Keratinocyte (primary cell): ENCODE measurements around the gene DYNLRB1.

ENCODE experiments used
- CTCF ChIP-seq, 3 experiments: IDR thresholded peaks in 1 of 3; conservative IDR thresholded peaks in 1 of 3; optimal IDR thresholded peaks in 1 of 3; 2 replicates in 2 of 3; 3 replicates in 1 of 3; pipeline versions ENCODE3 to v1.5.1; 2011; ENCODE audit warnings: low read length in 3 of 3, mild to moderate bottlenecking in 3 of 3, moderate library complexity in 2 of 3, control low read depth in 1 of 3, inconsistent platforms in 1 of 3; ENCODE audit not compliant: insufficient read depth in 2 of 3; ENCODE audit errors: extremely low read depth in 1 of 3
- EZH2 ChIP-seq: IDR thresholded peaks from one replicate; pipeline ENCODE4 v1.6.1; 2012; ENCODE audit warnings: inconsistent platforms, mild to moderate bottlenecking, low read length, moderate library complexity

DNA sequence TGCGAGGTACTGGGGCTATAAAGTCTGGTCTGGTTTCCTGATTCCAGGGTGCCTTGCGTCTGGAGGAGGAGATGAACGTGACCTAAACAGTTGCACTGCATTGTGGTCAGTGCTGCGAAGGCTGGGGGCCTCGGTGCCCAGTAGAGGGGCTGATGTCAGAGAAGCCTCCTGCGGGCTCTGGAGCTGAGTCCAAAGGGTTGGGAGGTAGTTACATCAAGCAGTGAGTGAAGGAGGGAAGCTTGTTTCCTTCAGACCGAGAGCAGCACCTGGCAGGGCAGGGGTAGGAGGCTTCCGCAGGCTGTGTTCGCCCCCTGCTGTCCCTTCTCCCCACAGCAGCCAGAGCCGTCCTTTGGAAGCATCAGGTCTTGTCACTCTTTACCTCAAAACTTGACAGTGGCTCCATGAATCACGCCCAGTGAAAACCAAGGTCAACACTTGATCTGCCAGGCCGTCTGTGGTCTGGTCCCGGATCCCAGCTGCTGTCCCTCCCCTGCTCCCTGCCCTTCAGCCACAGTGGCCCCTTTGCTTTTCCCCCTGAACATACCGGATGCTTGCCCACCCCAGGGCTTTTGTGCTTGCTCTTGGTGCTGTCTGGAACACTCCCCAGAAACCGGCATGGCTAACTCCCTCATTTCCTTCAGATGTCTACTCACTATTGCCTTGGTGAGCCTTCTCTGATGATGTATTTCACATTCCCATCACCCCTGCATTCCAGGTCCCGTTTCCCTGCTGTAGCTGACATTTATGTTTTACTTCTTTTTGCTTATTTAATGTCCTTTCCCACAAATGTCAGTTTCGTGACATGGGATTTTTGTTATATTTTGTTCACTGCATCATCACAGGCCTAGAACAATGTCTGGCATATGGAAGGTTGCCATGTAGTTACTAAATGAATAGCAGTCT, 7.0 kb downstream of the DYNLRB1 start:
- TF ChIP-seq CTCF (optimal IDR thresholded peaks at IDR 0.05 in 1 of 3, IDR thresholded peaks at IDR 0.05 in 1 of 3, conservative IDR thresholded peaks at IDR 0.05 in 1 of 3; ENCODE audit: extremely low read depth in 1 of 3, insufficient read depth in 2 of 3, low read length in 3 of 3) = peak; percentile 53 to 75 (median 57)
- TF ChIP-seq EZH2 = no peak
